GM12878 (cell line): ENCODE measurements around the gene EXOSC1. TPM values are rescaled to one million over a fixed set of nuclear protein-coding genes. Genes with fewer than 3 reads are reported as not detected.

Experiments used
- CHD1 ChIP-seq: IDR thresholded peaks from 2 replicates; pipeline ENCODE4 v1.6.1; 2012; ENCODE audit warnings: low read depth, low read length, improper control_type of control experiment
- CUX1 ChIP-seq: IDR thresholded peaks from 2 replicates; pipeline ENCODE4 v1.6.1; 2012; ENCODE audit warnings: improper control_type of control experiment, low read depth, low read length; ENCODE audit not compliant: insufficient replicate concordance
- ESRRA ChIP-seq: IDR thresholded peaks from 2 replicates; pipeline ENCODE4 v1.6.1; 2012; ENCODE audit warnings: mild to moderate bottlenecking, low read length, improper control_type of control experiment
- HDAC2 ChIP-seq: fragments of 200-600 bp; sonication (generic); IDR thresholded peaks from 2 replicates; pipeline ENCODE4 v1.6.1; 2017
- MTA2 ChIP-seq: fragments of 450-650 bp; IDR thresholded peaks from 2 replicates; pipeline ENCODE4 v1.6.1; 2016; ENCODE audit warnings: low read depth, mild to moderate bottlenecking, moderate library complexity
- MYC ChIP-seq: IDR thresholded peaks from 2 replicates; pipeline ENCODE4 v1.6.1; 2011; ENCODE audit warnings: mild to moderate bottlenecking, low read length, moderate library complexity, inconsistent platforms; ENCODE audit not compliant: insufficient read depth, insufficient replicate concordance, insufficient read length, severe bottlenecking
- NBN ChIP-seq: fragments of 450-650 bp; IDR thresholded peaks from 2 replicates; pipeline ENCODE4 v1.6.1; 2016
- NKRF ChIP-seq: fragments of 450-650 bp; conservative IDR thresholded peaks from 2 replicates; pipeline ENCODE4 v1.6.1; 2017; ENCODE audit warnings: mild to moderate bottlenecking, moderate library complexity
- NR2C1 ChIP-seq: fragments of 450-650 bp; IDR thresholded peaks from 2 replicates; pipeline ENCODE4 v1.6.1; 2017; ENCODE audit warnings: antibody characterized with exemption, mild to moderate bottlenecking, moderate library complexity
- PAX8 ChIP-seq: fragments of 450-650 bp; IDR thresholded peaks from 2 replicates; pipeline ENCODE4 v1.6.1; 2017; ENCODE audit warnings: mild to moderate bottlenecking, moderate library complexity
- SIX5 ChIP-seq: IDR thresholded peaks from 2 replicates; pipeline ENCODE4 v1.6.1; 2011; ENCODE audit warnings: mild to moderate bottlenecking, low read depth, low read length, moderate library complexity; ENCODE audit not compliant: severe bottlenecking
- polyA plus RNA-seq, 11 experiments: library from polyadenylated mRNA; depleted of rRNA in 4 of 11; unstranded in 6 of 11; stranded (reverse) in 5 of 11; fragments of >200 nt; fragmentation: Nextera tagmentation in 4 of 11; fragmentation: Illumina TruSeq in 1 of 11; extraction: Ambion mirVana in 4 of 11; extraction: Trizol in 1 of 11; gene quantifications; 1 replicate in 1 of 11; 2 replicates in 10 of 11; pipeline versions ENCODE4 v1.2.1 to v1.2.3, GENCODE V29; 2011 to 2016; ENCODE audit warnings: inconsistent platforms in 2 of 11, missing spikeins in 2 of 11, low read depth in 1 of 11
- total RNA-seq, 4 experiments: library from RNA; depleted of rRNA in 3 of 4; stranded (reverse); fragments of >200 nt in 3 of 4; fragmentation: Illumina TruSeq in 1 of 4; extraction: Trizol in 1 of 4; gene quantifications; 2 replicates each; pipeline versions ENCODE4 v1.2.1 to v1.2.3, GENCODE V29; 2013 to 2021
- TF ChIP-seq, protein P1 (sequence below): fragments of 450-650 bp; formaldehyde crosslinking; IDR thresholded peaks from 2 replicates; pipeline ENCODE4 v1.4.0; 2020; ENCODE audit warnings: mild to moderate bottlenecking, moderate library complexity
- TF ChIP-seq, protein P2 (sequence below): IDR thresholded peaks from 2 replicates; pipeline ENCODE4 v1.6.1; 2012; ENCODE audit warnings: mild to moderate bottlenecking, low read depth, low read length

The EXOSC1 gene
- total and polyA plus RNA-seq, 10 of the 15 experiments (the other 5 are each of a cell fraction or from before 2014, with no cell fraction given): 43.4 to 121 (median 75.1) TPM

DNA sequence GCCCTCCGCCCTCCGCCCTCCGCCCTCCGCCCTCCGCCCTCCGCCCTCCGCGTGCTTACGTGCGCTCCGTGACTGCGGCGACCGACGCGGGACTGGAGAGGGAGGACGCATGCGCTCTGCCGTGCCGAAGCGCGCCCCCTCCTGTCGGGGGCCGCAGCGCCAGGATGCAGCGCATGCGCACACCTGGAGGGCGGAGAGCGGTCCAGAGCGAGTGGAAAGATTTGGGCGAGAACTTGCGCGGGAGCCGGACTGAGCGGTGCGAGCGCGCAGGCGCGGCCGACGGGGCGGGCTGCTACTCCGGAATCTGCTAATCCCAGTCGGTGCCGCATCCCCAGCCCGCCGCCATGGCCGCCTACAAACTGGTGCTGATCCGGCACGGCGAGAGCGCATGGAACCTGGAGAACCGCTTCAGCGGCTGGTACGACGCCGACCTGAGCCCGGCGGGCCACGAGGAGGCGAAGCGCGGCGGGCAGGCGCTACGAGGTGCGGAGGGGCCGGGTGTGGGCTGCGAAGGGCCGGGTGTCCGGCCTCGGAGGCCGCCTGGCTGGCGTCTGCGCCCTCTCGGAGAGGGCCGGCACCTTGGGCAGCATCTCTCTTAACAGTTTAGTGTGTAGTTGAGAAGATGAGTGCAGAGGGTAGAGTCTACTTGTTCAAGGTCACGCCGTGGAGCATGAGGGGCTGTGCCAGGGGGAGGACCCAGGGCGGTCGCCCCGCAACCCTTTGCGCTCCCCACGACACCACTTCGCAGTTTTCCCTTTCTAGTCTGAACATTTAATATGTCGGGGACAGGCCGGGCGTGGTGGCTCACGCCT, 19.6 kb downstream of the EXOSC1 start, which contains the start of gene PGAM1 (continued):
- TF ChIP-seq CUX1 (no peak), NR2C1 (peak; percentile 94), PAX8 (no peak), SIX5 (peak; percentile 7), NKRF (no peak; the same call in none of the 2 replicates), MYC (no peak), HDAC2 (no peak), MTA2 (no peak), ESRRA (no peak), NBN (0 out of 2 replicates have a peak, but pooled peaks have one; percentile 3), CHD1 (no peak)
- TF ChIP-seq, protein P1, sequence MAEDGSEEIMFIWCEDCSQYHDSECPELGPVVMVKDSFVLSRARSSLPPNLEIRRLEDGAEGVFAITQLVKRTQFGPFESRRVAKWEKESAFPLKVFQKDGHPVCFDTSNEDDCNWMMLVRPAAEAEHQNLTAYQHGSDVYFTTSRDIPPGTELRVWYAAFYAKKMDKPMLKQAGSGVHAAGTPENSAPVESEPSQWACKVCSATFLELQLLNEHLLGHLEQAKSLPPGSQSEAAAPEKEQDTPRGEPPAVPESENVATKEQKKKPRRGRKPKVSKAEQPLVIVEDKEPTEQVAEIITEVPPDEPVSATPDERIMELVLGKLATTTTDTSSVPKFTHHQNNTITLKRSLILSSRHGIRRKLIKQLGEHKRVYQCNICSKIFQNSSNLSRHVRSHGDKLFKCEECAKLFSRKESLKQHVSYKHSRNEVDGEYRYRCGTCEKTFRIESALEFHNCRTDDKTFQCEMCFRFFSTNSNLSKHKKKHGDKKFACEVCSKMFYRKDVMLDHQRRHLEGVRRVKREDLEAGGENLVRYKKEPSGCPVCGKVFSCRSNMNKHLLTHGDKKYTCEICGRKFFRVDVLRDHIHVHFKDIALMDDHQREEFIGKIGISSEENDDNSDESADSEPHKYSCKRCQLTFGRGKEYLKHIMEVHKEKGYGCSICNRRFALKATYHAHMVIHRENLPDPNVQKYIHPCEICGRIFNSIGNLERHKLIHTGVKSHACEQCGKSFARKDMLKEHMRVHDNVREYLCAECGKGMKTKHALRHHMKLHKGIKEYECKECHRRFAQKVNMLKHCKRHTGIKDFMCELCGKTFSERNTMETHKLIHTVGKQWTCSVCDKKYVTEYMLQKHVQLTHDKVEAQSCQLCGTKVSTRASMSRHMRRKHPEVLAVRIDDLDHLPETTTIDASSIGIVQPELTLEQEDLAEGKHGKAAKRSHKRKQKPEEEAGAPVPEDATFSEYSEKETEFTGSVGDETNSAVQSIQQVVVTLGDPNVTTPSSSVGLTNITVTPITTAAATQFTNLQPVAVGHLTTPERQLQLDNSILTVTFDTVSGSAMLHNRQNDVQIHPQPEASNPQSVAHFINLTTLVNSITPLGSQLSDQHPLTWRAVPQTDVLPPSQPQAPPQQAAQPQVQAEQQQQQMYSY: no peak
- TF ChIP-seq, protein P2, sequence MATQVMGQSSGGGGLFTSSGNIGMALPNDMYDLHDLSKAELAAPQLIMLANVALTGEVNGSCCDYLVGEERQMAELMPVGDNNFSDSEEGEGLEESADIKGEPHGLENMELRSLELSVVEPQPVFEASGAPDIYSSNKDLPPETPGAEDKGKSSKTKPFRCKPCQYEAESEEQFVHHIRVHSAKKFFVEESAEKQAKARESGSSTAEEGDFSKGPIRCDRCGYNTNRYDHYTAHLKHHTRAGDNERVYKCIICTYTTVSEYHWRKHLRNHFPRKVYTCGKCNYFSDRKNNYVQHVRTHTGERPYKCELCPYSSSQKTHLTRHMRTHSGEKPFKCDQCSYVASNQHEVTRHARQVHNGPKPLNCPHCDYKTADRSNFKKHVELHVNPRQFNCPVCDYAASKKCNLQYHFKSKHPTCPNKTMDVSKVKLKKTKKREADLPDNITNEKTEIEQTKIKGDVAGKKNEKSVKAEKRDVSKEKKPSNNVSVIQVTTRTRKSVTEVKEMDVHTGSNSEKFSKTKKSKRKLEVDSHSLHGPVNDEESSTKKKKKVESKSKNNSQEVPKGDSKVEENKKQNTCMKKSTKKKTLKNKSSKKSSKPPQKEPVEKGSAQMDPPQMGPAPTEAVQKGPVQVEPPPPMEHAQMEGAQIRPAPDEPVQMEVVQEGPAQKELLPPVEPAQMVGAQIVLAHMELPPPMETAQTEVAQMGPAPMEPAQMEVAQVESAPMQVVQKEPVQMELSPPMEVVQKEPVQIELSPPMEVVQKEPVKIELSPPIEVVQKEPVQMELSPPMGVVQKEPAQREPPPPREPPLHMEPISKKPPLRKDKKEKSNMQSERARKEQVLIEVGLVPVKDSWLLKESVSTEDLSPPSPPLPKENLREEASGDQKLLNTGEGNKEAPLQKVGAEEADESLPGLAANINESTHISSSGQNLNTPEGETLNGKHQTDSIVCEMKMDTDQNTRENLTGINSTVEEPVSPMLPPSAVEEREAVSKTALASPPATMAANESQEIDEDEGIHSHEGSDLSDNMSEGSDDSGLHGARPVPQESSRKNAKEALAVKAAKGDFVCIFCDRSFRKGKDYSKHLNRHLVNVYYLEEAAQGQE: no peak
